Endothelial cell of hepatic sinusoid (primary cell): Measurements from ENCODE around the gene HS6ST1.
"Not testable (repeated sequence)": the region's sequence is repeated elsewhere in the genome, so short reads cannot be mapped to it uniquely, and the experiment has no call there.

Experiments used
- in situ Hi-C: cut with HindIII; loops from 2 replicates; pipeline ENCODE4 v1.10.0; 2017; ENCODE audit warnings: low sequenced_read_pairs

Gene HS6ST1

DNA sequence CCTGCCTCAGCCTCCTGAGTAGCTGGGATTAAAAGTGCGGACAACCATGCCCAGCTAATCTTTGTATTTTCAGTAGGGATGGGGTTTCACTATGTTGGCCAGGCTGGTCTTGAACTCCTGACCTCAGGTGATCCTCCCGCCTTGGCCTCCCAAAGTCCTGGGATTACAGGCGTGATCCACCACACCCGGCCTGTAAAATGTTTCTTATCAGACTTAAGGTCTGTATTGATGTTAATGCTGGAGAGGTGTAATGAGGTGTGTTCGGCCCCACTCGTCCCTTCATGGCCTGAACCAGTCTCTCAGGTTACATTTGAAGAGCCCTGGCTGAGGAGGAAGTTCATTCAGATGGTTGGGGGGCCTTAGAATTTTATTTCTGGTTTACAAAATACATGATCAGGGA lies 66.6 kb downstream of the HS6ST1 start:
- in situ Hi-C loops = not testable (repeated sequence)

- in situ Hi-C loops = no loop called here
Measured at GRCh38 chr2:128250229-128251025, 68.2 kb downstream of the HS6ST1 start.

GRCh38 chr2:128249555-128249954 lies 69.1 kb downstream of the HS6ST1 start:
- in situ Hi-C loops = no loop called here

GRCh38 chr2:128245813-128246212 lies 72.9 kb downstream of the HS6ST1 start:
- in situ Hi-C loops = no loop called here

GRCh38 chr2:128241896-128242295 lies 76.8 kb downstream of the HS6ST1 start:
- in situ Hi-C loops = no loop called here

DNA sequence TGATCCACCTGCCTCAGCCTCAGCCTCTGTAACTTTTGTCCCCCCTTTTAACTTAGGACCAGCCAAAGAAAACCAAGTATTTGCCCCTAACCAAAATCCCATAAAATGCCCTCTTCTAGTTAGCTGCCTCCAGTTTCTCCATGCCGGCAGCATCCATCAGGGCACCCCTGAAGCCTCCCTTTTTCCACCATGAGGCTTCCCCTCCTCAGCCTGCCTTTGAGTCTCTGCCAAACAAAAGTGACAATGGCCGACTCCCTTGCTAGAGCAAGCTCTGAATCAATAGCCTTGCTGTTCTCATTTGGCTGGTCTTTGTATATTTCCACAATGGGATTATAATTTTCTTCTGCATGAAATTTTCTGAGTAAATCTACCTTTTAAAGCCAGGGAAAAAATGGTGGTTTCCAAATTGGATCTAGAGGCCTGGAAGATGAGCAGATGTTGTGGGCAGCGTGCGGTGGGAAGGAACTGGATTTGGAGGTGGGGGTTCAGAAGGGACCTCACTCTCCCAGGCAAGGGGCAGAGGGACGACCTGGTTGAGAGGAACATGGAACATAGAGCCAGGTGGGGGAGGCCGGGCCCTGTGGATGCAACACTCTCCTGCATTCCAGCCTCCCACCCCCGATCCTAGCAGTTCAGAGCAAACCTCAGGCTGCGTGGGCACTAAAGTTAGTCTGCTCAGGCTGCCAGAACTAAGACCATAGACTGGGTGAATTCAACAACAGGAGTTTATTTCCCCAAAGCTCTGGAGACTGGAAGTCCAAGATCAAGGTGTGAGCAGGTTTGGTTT lies 80.6 kb downstream of the HS6ST1 start:
- in situ Hi-C loops = no loop called here

DNA sequence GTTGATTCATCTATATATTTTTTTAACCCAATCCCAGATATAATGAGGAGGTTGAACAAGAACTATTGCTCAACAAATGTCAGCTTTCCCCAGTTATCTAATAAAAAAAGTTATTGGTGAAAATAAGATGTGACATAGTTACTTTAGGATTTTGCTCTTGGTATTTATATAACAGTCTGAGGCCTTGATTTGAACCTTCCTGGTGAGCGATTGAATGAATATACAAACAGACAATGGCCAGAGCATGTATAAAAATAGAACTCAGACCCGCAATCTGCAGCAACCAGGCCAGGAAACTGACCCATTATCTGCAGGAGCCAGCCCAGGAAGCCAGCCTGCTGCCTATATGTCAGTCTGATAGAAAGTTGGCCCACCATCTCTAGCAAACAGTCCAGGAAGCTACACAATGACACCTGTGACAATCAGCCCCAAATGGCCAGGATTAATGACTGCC lies 81.6 kb downstream of the HS6ST1 start:
- in situ Hi-C loops = no loop called here

DNA sequence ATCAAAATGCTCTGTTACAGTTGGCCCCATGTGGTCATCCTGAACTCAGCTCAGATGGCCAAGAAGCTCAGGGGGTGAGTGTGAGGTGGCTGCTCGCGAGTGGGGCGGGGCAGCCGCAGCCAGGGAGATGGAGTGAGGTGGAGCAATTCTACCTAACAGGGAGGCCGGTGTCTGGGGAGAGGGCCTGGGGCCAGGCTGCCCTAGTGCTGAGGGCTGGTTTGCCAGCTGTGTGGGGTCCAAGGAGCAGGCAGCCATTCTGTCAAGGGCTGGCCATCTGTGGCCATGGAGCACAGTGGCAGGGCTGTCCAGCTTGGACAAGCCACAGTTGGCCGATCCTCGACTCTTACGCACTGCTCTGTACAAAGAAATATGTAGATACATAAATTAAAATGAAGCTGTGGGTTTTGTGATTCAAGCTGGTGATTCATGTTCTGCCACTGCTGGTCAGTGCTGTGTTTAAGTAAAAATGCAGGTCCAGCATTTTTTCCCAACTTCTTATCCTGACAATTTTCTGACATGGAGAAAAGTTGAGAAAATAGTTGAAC lies 82.1 kb downstream of the HS6ST1 start:
- in situ Hi-C loops = no loop called here

- in situ Hi-C loops = no loop called here
Measured at GRCh38 chr2:128235581-128235980, 83.1 kb downstream of the HS6ST1 start.

GRCh38 chr2:128234613-128235012 lies 84.1 kb downstream of the HS6ST1 start:
- in situ Hi-C loops = no loop called here

- in situ Hi-C loops = no loop called here
Measured at GRCh38 chr2:128233790-128234395, 84.8 kb downstream of the HS6ST1 start.

DNA sequence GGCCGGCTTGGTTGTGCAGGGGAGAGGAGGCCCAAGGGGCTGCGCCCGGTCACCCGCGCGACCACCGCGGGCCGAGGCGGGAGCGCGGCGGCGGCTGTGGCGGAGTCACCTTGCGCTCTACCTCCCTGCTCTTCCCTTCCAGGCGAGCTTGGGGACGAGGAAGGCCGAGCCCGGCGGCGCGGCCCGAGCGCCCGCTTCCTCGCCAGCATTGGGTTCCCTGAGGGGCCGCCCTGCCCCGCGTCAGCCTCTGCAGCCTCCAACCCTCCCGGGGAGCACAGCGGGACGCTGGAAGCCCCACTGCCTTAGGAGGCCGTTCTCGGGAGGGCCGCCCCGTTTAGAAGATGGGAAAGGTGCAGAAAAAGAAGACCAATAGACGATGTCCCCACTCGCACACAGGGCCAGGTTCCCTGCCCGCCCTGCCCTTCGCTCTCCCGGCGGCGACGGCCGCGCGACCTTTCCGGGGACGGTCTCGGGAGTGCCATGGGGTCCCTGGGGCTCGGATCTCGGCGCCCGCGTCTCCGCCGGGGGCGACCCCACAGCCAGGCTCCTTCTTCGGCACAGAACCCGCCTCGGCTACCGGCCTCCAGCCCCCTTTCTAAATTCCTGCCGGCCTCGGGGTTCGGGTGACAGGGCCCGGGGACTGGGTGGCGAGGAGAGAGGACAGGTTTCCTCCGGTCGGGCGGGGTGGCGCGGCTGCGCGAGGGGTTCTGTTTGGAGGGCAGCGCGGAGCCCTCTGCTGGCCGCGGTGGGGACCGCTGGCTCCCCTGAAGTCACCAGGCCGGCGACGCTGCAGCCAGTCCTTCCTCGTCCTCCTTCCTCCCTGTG lies 85.5 kb downstream of the HS6ST1 start:
- in situ Hi-C loops = no loop called here

DNA sequence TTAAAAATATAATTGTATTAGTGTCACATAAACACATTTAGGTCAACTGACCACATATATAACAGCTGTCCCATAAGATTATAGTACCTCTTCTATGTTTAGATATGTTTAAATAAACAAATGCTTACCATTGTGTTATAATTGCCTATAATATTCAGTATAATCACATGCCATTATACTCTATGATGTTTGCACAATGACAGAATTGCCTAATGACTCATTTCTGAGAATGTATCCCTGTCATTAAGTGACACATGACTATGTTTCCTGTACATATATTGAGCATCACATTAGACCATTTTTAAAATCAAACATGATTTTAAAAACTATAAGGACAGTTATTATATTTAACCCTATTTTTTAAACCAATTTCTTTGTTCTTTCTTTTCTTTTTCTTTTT lies 89.8 kb downstream of the HS6ST1 start:
- in situ Hi-C loops = no loop called here

DNA sequence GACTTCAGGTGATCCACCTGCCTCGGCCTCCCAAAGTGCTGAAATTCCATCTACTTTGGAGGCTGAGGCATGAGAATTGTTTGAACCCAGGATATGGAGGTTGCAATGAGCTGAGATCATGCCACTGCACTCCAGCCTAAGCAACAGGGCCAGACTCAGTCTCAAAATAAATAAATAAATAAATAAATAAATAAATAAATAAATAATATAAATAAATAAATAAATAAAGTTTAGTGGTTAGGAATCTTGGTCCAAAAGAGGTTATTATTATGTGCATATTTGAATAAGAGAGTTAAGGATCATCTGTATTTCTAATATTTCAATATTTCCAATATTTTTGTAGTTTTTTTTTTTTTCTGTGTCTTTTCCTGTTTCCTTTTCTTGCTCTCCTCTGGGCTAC lies 90.8 kb downstream of the HS6ST1 start:
- in situ Hi-C loops = no loop called here

DNA sequence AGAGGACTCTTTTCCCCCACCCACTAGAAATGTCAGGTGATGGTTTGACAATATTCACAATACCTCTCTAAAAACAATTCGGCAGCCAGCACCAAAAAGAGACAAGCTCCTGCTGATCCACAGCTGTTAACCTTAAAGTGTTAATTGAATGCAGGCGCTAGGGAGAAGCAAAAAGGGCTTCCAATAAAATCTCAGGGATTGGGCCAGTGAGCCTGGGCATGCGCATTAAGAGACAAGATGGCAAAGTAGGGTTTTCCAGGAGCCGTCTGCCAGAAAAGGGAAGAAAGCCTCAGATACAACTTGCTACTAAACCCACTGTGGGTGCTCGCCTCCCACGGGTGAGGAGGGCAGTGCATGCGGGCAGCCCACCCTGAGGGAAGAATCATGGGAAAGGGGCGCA lies 98.8 kb downstream of the HS6ST1 start:
- in situ Hi-C loops = no loop called here

- in situ Hi-C loops = no loop called here
Measured at GRCh38 chr2:128217671-128218070, 101.0 kb downstream of the HS6ST1 start.

GRCh38 chr2:128215897-128216642 lies 102.6 kb downstream of the HS6ST1 start:
- in situ Hi-C loops = no loop called here
